Pancreas (tissue), 10 donors: Measurements from ENCODE around the gene B3GNT5. TPM values are rescaled to one million over a fixed set of nuclear protein-coding genes. Genes with fewer than 3 reads are reported as not detected.

ENCODE experiments used
- ATAC-seq, 4 donors: fragments of 200-7000 bp; cut with Tn5 transposase; one replicate each; pipeline versions ENCODE4 v1.8.0 to v1.9.1; 2020; ENCODE audit warnings: mild to moderate bottlenecking in 4 of 4, moderate library complexity in 4 of 4
- DNase-seq, 6 donors: peaks; one replicate each; pipeline ENCODE4 v3.0.0-alpha.2; 2020
- FAIRE-seq: peaks from 2 replicates; lab custom pipeline; 2012; peaks lifted over from hg19 to GRCh38; lab: Jason Lieb, UNC
- H3K27ac ChIP-seq, 4 donors: fragments of 200-600 bp; sonication (generic); 1 replicate in 3 of 4; 2 replicates in 1 of 4; pipeline versions ENCODE4 v1.5.0 to v1.8.0; 2020
- H3K27me3 ChIP-seq, 4 donors: fragments of 200-600 bp; one replicate each; pipeline ENCODE4 v1.8.0; 2021
- H3K36me3 ChIP-seq, 3 donors: fragments of 200-600 bp; sonication (generic) in 1 of 3; one replicate each; pipeline versions ENCODE4 v1.5.0 to v1.8.0; 2020 to 2021
- H3K4me1 ChIP-seq, 3 donors: fragments of 200-600 bp; one replicate each; pipeline ENCODE4 v1.8.0; 2021
- H3K4me3 ChIP-seq, 4 donors: fragments of 200-600 bp; sonication (generic) in 2 of 4; one replicate each; pipeline versions ENCODE4 v1.5.0 to v1.8.0; 2020 to 2021
- H3K9me3 ChIP-seq, 4 donors: fragments of 200-600 bp; one replicate each; pipeline ENCODE4 v1.8.0; 2021
- WGBS, 2 donors: extraction: QIAGEN DNeasy Blood & Tissue Kit; methylation state at CpG; one replicate each; pipeline ENCODE4 v1.1.7; 2013; 5-methylcytosine and 5-hydroxymethylcytosine counted together
- intact Hi-C, 3 donors: fragments of 100-400 bp; cut with DNase I; formaldehyde crosslinking; loops; one replicate each; pipeline versions ENCODE4 v1.11.1 to v1.14.2; 2022
- polyA plus RNA-seq, 2 donors: library from polyadenylated mRNA; stranded (reverse); fragments of 200-250 nt; gene quantifications; one replicate each; pipeline ENCODE4 v1.2.3, GENCODE V29; 2013
- total RNA-seq, 6 donors: library from RNA; stranded (reverse); fragmentation: NEBNext Ultra II Directional in 4 of 6; extraction: Animal tissue kit (Norgen Biotek cat#: 25700) in 4 of 6; gene quantifications; one replicate each; pipeline versions ENCODE4 v1.2.1 to v1.2.4, GENCODE V29; 2021 to 2023
- TF ChIP-seq, protein P1 (sequence below), 4 donors: fragments of 200-600 bp; sonication (generic) in 3 of 4; IDR thresholded peaks; one replicate each; pipeline versions ENCODE4 v1.5.0 to v1.8.0; 2021; ENCODE audit warnings: antibody characterized with exemption in 4 of 4
- donor health status: healthy with polysubstance abuse.
- donor health status: DM: no; HTN: no; CAD: no; lungs with moderate emphysema.
- donor health status: DM: no; HTN: no; CAD: no.
- donor health status: control.
- donor health status: control.
- donor health status: Bipolar disorder and iron deficiency.
- donor health status: DM: yes; HTN: yes; CAD: no.
- donor health status: DM: no; HTN: no; CAD: no.
- donor health status: DM: no; HTN: no; CAD: no.
- donor health status: DM: yes; HTN: yes; CAD: no.

B3GNT5 gene
- total and polyA plus RNA-seq, 8 donors: 3.0 to 13.7 (median 5.2) TPM

DNA sequence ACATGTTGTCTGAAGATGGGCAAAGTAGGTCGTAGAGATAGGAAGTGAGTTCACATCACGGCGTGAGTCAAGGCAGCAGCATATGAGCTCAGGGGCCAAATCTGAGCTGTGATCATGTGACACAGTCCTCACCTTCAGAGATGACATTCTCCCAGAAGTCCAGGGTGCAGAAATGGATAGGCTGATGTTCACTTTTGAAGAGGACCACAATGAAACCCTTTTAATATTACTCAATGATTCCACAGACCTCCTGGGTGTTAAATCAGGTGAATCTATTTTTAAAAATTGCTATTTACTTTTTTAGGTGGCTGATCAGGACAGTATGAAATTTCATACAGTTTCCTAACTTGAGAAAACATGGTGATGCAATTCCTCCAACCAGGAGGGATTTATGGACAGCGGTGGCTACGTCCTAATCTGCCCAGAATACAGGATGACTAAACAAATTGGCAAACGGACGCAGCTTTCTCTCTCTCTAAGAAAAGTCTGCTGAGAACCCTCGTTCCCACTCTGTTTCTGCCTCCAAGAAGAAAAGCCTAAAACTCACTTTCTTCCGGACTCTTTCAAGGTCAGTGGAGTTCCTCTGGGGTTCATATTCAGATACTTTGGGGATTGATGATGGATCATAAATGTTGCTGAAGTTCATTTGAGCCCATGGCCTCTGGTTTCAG, 34.4 kb downstream of the B3GNT5 start:
- FAIRE-seq: no peak
- Histone ChIP-seq H3K4me1 (peaks cover 0 to 12% (median 9%) of the 10 kb centered on the region in 3 donors), H3K9me3 (no peaks in the 10 kb centered on the region), H3K4me3 (no peak overlapping the region), H3K27ac (no peak overlapping the region), H3K27me3 (no peaks in the 10 kb centered on the region), H3K36me3 (no peaks in the 10 kb centered on the region)
- ATAC-seq: peak in 1 of 4 donors; percentile 3
- TF ChIP-seq, protein P1, sequence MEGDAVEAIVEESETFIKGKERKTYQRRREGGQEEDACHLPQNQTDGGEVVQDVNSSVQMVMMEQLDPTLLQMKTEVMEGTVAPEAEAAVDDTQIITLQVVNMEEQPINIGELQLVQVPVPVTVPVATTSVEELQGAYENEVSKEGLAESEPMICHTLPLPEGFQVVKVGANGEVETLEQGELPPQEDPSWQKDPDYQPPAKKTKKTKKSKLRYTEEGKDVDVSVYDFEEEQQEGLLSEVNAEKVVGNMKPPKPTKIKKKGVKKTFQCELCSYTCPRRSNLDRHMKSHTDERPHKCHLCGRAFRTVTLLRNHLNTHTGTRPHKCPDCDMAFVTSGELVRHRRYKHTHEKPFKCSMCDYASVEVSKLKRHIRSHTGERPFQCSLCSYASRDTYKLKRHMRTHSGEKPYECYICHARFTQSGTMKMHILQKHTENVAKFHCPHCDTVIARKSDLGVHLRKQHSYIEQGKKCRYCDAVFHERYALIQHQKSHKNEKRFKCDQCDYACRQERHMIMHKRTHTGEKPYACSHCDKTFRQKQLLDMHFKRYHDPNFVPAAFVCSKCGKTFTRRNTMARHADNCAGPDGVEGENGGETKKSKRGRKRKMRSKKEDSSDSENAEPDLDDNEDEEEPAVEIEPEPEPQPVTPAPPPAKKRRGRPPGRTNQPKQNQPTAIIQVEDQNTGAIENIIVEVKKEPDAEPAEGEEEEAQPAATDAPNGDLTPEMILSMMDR (IDR thresholded peaks at IDR 0.05): no peak
- 75% methylated on average over 9 of the region's 9 CpGs for WGBS, 2 donors
- intact Hi-C loops: no loop called here
- no peak for DNase-seq

DNA sequence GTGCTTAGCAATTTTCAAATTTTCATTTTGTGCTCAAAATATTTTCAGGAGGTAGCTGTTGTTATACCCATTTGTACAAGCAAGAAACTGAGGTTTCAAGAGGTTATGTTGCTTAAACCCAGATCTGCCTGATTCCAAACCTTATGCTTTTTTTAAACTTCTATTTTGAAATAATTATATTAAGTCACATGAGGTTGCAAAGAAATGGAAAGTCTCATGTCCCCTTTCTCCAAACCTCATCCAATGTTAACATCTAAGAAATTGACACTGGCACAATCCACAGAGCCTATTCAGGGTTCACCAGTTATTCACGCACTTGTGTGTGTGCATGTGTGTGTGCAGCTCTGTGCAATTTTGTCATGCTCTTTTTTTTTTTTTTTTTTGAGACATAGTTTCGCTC, 35.1 kb downstream of the B3GNT5 start:
- Histone ChIP-seq H3K4me1 (peaks cover 0 to 12% (median 9%) of the 10 kb centered on the region in 3 donors), H3K36me3 (no peaks in the 10 kb centered on the region), H3K9me3 (no peaks in the 10 kb centered on the region), H3K4me3 (no peak overlapping the region), H3K27ac (no peak overlapping the region), H3K27me3 (no peaks in the 10 kb centered on the region)
- intact Hi-C loops: no loop called here
- FAIRE-seq (no peak), ATAC-seq (no peak), DNase-seq (no peak)
- 91 to 96% methylated on average over 2 of the region's 2 CpGs for WGBS, 2 donors
- TF ChIP-seq, protein P1 (IDR thresholded peaks at IDR 0.05): no peak

DNA sequence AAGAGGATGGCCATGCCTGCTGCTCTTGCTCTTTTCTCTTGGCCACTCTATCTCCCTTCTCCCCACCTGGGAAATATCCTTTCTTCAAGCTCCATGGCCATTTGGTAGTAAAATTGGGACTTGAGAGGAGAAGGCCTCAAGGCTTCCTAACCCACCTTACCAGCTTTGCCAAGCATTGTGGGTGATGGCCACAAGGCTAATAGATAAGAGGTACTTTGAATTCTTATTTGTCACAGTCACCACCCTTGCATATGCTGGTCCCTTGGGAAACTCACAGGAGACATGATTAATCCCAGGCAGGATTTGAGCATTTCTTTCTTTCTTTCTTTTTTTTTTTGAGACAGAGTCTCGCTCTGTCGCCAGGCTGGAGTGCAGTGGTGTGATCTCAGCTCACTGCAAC, 37.2 kb downstream of the B3GNT5 start:
- intact Hi-C loops: no loop called here
- no peak for DNase-seq
- H3K4me3 ChIP-seq: no peak overlapping the region
- H3K9me3 ChIP-seq: no peaks in the 10 kb centered on the region
- TF ChIP-seq, protein P1 (IDR thresholded peaks at IDR 0.05): no peak
- no peak overlapping the region for H3K27ac ChIP-seq
- no peak for FAIRE-seq
- WGBS, 2 donors: 89 to 100% methylated on average over 2 of the region's 2 CpGs
- no peaks in the 10 kb centered on the region for H3K27me3 ChIP-seq
- no peaks in the 10 kb centered on the region for H3K36me3 ChIP-seq
- no peak for ATAC-seq
- H3K4me1 ChIP-seq: peaks cover 0 to 5% (median 5%) of the 10 kb centered on the region in 3 donors

DNA sequence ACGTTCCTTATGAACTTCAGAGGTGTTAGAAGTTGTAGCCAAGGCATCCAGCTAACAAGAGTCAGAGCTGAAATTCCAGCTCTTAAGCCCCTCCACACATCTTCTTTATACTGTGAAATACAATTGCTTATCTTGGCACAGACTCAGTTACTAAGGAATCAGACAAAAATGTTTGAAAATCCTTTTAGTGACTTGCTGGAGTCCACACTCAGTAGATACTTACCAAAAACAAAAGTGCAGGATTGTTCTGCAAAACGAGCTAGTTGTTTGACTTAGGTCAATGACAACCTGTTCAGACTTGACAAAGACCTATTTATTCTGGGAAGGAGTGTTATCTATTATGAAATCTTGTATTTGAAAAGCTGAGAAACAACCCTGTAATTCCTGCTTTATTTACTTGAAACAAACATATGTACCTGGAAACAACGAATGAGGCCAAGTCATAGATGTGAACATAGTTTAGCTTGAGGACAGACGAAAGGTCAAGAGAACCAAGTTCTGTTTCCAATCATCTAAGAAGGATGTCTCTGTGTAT, 38.5 kb downstream of the B3GNT5 start:
- DNase-seq (no peak), ATAC-seq (peak in 2 of 4 donors; percentile 53 to 67), FAIRE-seq (no peak)
- H3K36me3 ChIP-seq: no peaks in the 10 kb centered on the region
- no peaks in the 10 kb centered on the region for H3K27me3 ChIP-seq
- TF ChIP-seq, protein P1 (IDR thresholded peaks at IDR 0.05): no peak
- intact Hi-C loops: no loop called here
- peak overlapping the region in 3 of 4 donors; percentile 16 to 51 (median 24) for H3K27ac ChIP-seq
- no peaks in the 10 kb centered on the region for H3K9me3 ChIP-seq
- WGBS, 2 donors: 40 to 43% methylated on average over 4 of the region's 4 CpGs
- H3K4me3 ChIP-seq: no peak overlapping the region
- H3K4me1 ChIP-seq: no peaks in the 10 kb centered on the region

DNA sequence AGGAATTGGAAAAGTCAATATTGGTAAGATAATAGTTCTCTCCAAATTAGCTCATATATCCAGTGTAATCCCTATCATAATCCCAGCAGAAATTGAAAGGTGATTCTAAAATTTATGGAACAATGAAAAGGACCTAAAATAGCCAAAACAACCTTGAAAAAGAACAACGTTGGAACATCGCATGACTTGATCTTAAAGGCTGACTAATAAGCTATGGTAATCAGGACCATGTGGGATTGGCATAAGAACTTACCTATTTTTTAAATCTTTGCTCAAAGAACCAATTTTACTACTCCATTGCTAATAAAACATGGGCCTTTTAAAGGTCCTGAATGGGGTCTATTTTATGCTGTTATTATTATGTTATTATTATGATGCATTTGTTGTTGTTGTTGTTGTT, 40.9 kb downstream of the B3GNT5 start:
- DNase-seq (no peak), FAIRE-seq (no peak), ATAC-seq (no peak)
- intact Hi-C loops: no loop called here
- Histone ChIP-seq H3K9me3 (no peaks in the 10 kb centered on the region), H3K27ac (no peak overlapping the region), H3K27me3 (no peaks in the 10 kb centered on the region), H3K36me3 (no peaks in the 10 kb centered on the region), H3K4me1 (peaks cover 0 to 3% (median 0%) of the 10 kb centered on the region in 3 donors), H3K4me3 (no peak overlapping the region)
- TF ChIP-seq, protein P1 (IDR thresholded peaks at IDR 0.05): no peak
- WGBS, 2 donors: 83 to 84% methylated on average over 2 of the region's 2 CpGs
